GM21423 (cell line): Measurements from ENCODE around the gene PLPP7.

Source experiments
- ATAC-seq: cut with Tn5 transposase; IDR thresholded peaks from one replicate; pipeline ENCODE4 v1.9.1; 2021; ENCODE audit warnings: mild to moderate bottlenecking, moderate library complexity; ENCODE audit not compliant: unreplicated experiment

The PLPP7 gene

GRCh38 chr9:131302244-131303075, 12.9 kb downstream of the PLPP7 start:
- no peak for ATAC-seq

DNA sequence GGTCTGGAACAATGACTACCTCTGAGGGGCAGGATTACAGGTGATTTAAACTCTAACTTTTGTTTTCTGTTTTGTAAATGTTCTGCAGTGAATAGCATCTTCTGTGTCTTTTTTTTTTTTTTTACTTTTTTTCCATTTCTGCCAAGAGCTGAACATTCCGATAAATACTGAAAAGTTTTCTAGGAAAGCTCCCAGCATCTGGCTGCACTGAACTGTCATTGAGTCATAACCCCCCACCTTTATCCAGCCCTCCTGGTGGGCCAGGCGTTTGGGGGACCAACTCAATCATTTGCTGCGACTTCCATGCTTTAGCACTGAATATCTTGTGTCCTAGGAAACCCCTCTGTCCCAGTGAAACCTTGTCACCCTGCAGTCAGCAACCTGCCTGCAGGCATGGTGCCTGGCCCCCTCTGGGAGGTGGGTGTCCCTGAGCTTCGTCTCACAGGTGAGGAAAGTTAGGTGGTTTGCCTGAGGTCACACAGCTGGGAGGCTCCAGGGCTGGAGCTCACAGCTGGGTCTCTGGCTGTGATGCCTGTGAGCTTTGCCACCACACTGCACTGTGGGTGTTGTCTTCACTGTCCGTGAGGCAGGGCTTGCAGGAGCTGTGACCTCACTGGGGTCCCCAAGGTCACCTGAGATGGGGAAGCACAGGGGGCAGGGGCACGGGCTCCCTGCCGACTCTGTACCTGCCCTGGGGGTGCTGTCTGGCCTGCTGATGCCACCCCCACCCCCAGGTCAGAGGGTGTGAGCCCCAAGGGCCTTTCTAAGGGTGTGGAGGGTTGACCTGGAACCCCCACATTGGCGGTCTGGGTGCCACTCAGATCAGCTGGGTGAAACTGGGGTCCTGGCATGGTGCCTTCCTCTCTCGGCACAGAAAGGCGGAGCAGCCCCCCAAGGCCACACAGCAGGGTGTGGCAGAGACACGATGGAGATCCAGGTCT, 14.1 kb downstream of the PLPP7 start:
- ATAC-seq, result no peak

DNA sequence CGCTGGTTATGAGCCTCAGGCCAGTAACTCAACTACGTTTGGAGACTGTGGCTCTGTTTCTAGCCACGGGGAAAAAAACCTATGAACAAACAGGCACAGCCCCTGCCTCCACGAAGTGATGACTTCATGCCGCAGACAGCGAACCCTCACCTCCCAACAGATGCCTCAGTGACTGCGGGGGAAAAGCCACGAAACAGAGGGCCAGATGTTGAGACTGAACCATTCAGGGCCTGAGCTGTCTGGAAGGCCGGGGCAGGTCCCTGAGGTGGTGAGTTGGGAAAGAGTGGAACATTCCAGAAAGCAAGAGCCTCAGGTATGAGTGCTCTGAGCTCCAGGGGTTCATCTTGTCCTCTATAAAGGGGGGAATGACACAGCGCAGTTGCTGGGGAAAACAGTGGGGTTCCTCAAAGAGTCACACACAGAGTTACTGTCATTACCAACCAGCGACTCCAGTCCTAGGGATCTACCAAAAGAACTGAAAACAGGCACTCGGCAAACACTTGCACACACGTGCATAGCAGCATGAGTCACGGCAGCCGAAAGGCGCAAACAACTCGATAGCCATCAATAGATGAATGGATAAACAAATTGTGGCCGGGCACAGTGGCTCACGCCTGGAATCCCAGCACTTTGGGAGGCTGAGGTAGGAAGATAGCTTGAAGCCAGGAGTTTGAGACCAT, 15.3 kb downstream of the PLPP7 start:
- ATAC-seq, result no peak

DNA sequence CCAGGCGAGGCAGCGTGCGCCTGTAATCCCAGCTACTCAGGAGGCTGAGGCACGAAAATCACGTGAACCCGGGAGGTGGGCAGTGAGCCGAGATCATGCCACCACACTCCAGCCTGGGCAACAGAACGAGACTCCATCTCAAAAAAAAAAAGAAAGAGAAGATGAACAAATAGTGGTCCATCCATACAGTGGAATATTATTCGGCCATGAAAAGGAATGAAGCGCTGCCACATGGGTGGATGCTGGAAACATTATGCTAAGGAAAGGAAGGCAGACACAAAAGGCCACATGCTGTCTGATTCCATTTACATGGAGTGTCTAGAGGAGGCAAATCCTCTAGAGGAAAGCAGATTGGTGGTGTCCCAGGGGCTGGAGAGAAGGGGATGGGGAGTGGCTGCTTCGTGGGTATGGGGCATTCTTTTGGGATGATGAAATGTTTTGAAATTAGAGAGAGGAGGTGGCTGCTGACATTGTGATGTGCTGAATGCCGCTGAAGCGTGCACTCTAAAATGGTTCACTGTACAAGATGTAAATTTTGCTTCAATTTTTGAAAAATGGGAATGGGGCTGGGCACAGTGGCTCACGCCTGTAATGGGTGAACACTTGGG, 17.0 kb downstream of the PLPP7 start:
- ATAC-seq, result no peak

DNA sequence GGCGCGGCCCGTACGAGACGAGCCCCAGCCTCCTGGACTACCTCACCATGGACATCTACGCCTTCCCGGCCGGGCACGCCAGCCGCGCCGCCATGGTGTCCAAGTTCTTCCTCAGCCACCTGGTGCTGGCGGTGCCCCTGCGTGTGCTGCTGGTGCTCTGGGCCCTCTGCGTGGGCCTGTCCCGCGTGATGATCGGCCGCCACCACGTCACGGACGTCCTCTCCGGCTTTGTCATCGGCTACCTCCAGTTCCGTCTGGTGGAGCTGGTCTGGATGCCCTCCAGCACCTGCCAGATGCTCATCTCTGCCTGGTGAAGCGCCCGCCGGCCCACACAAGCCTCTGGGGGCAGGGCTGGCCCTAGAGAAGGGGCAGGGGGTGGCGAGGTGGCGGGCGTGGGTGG, 18.5 kb downstream of the PLPP7 start:
- ATAC-seq, result no peak

DNA sequence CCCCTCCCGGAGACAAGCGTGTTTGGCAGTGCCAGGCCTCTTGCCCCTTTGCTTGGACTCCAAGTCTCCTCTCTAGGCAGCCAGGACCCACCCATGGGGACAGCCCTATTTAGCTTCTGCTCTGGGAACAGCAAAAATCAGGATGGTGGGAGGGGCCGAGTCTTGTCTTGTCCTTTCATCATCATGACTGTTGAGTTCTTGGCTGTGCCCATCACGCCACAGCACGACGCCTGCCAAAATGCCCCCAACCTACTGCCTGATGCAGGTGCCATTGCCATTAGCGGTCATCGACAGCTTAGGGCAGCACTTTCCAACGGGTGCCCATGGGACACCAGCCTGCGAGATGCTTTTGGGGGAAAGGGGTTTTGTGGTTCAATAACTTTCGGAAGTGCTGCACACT, 18.9 kb downstream of the PLPP7 start:
- ATAC-seq, result no peak

DNA sequence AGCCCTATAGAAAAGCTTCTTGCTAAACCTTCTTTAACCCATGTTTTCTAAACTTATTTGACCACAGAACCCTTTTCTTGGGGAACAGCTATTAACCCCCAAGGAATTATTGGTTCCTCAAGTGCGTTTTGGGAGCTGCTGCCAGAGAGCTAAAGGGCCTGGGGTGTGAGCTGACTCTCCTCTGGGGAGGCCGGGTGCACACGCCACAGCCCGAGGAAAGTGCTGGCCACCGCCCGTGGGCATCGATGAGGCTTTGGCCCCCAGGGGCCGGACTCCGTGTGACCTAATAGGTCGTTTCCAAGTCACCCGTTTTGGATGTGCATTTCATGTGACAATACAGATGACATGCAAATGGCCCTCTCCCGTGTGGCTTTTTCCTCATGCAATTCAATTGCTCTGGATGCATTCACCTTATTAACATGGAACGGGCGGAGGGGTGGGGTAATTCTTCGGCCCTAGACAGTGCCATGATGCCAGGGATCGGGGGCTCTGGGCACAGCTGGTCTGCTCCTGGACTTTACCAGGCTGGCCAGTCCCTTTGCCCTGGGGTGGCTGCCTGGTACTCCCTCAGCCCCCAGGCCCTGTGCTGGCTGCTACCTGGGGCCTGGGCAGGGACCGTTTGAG, 19.5 kb downstream of the PLPP7 start:
- ATAC-seq, result no peak

GRCh38 chr9:131309530-131310276, 20.2 kb downstream of the PLPP7 start:
- no peak for ATAC-seq

GRCh38 chr9:131310833-131311554, 21.5 kb downstream of the PLPP7 start:
- ATAC-seq, result no peak

DNA sequence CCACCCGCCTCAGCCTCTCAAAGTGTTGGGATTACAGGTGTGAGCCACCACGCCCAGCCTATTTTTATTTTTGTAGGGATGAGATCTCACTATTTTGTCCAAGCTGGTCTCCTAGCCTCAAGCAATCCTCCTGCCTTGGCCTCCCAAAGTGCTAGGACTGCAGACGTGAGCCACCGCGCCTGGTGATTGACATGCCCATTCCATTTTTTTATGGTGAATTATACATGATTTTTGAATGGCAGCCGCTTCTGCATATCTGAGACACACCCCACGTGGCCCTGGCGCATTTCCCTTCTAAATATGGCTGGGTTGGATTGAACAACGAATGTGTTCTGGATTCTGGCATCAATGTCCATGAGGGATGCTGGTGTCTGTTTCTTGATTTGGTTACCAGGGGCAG, 22.7 kb downstream of the PLPP7 start:
- no peak for ATAC-seq

- ATAC-seq, result no peak
Measured at GRCh38 chr9:131312822-131313770, 23.6 kb downstream of the PLPP7 start.

GRCh38 chr9:131318231-131319085, 28.9 kb downstream of the PLPP7 start:
- no peak for ATAC-seq

- no peak for ATAC-seq
Measured at GRCh38 chr9:131319486-131319885, 30.0 kb downstream of the PLPP7 start.

DNA sequence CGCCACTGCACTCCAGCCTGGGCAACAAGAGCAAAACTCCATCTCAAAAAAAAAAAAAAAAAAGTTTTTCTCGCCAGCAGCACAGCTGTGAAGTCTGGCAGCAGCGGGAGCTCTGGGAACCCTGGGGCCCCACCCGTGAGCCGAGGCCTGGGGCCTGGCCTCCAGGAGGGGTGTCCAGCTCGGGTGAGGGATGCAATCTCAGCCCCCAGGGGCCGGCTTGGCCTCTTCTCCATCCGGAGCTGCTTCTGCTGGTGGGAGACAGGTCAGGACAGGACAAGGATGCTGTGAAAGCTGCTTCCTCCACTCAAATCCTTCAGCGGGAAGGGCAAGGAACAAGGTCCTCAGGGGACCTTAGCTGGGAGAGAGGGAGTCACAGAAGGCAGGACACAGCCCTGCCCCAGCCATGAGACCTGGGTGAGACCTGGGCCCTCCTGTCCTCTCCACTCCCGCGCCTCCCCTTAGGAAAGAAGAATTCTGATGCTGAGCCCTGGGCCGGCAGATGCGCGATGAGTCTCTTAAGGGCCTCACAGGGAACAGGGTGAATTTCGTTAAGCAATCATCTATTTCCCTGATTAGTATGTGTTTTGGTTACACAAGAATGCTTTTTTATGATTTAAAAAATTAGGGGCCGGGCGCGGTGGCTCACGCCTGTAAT, 30.6 kb downstream of the PLPP7 start:
- no peak for ATAC-seq

DNA sequence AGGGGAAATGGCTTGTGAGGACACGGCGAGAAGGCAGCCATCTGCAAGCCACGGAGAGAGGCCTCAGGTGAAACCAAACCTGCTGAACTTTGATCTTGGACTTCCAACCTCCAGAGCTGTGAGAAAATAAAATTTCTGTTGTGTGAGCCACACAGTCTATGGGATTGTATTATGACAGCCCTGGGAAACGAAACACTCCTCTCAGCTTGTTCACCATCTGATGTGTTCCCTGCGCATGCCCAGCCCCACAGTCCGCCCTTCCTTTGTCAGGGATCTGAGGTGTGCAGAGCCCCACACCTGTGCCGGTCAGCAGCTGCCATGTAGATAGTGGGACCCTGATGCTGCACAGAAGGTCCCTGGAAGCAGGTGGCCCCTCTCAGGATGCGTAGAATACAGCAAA, 34.1 kb downstream of the PLPP7 start:
- no peak for ATAC-seq
